Left lung (tissue), 10 donors: ENCODE results near the gene MYOC. TPM values are rescaled to one million over a fixed set of nuclear protein-coding genes. Genes with fewer than 3 reads are reported as not detected.
A peak's percentile ranks its signal among the peaks of the same experiment; 100 is the strongest.
"Not testable (repeated sequence)": the region's sequence is repeated elsewhere in the genome, so short reads cannot be mapped to it uniquely, and the experiment has no call there.

Experiments
- ATAC-seq: fragments of 200-7000 bp; cut with Tn5 transposase; one replicate; pipeline ENCODE4 v1.9.1; 2020; ENCODE audit warnings: moderate library complexity
- DNase-seq, 4 donors: peaks; one replicate each; pipeline ENCODE4 v3.0.0-alpha.2; 2013 to 2020
- H3K27ac ChIP-seq, 2 donors: fragments of 200-600 bp; sonication (generic) in 1 of 2; one replicate each; pipeline versions ENCODE4 v1.5.0 to v1.8.0; 2020 to 2021
- H3K27me3 ChIP-seq, 2 donors: fragments of 200-600 bp; sonication (generic) in 1 of 2; one replicate each; pipeline versions ENCODE4 v1.5.0 to v1.8.0; 2020 to 2021
- H3K36me3 ChIP-seq, 2 donors: fragments of 200-600 bp; sonication (generic) in 1 of 2; one replicate each; pipeline versions ENCODE4 v1.5.0 to v1.8.0; 2020 to 2021
- H3K4me1 ChIP-seq, 2 donors: fragments of 200-600 bp; one replicate each; pipeline ENCODE4 v1.8.0; 2021
- H3K4me3 ChIP-seq, 2 donors: fragments of 200-600 bp; sonication (generic) in 1 of 2; one replicate each; pipeline versions ENCODE4 v1.5.0 to v1.8.0; 2020 to 2021; ENCODE audit warnings: mild to moderate bottlenecking in 1 of 2
- H3K9me3 ChIP-seq, 2 donors: fragments of 200-600 bp; sonication (generic) in 1 of 2; one replicate each; pipeline versions ENCODE4 v1.5.0 to v1.8.0; 2020 to 2021
- intact Hi-C, 2 donors: fragments of 100-400 bp; cut with DNase I; formaldehyde crosslinking; loops; one replicate each; pipeline versions ENCODE4 v1.11.2 to v1.14.2; 2022
- polyA plus RNA-seq, 6 donors: library from polyadenylated mRNA; unstranded; fragments of 120-200 nt; gene quantifications; one replicate each; pipeline ENCODE4 v1.2.1, GENCODE V29; 2013; ENCODE audit not compliant: insufficient read length in 6 of 6
- total RNA-seq, 2 donors: library from RNA; stranded (reverse); fragmentation: NEBNext Ultra II Directional; extraction: Animal tissue kit (Norgen Biotek cat#: 25700); gene quantifications; one replicate each; pipeline ENCODE4 v1.2.1, GENCODE V29; 2021
- TF ChIP-seq, protein P1 (sequence below), 2 donors: fragments of 200-600 bp; sonication (generic) in 1 of 2; IDR thresholded peaks; one replicate each; pipeline versions ENCODE4 v1.5.0 to v1.8.0; 2021; ENCODE audit warnings: antibody characterized with exemption in 2 of 2
- donor health status: DM: no; HTN: yes; CAD: no.
- donor health status: DM: no; HTN: no; CAD: no.

Gene MYOC
- total and polyA plus RNA-seq, 8 donors, result 0.58 to 7.8 (median 4.9) TPM; not detected in 1

GRCh38 chr1:171622152-171622462 lies 30.4 kb downstream of the MYOC start, which contains the start of gene MYOCOS:
Gene MYOCOS, plus strand, starts transcription at chr1:171622243. Its CDS starts 1,641 bp downstream, at chr1:171623884.
- ATAC-seq (no peak), DNase-seq (no peak)
- intact Hi-C loops, result no loop called here
- no peaks in the 10 kb centered on the region for H3K4me1 ChIP-seq
- no peak within 1 kb of the TSS for H3K4me3 ChIP-seq
- TF ChIP-seq, protein P1, sequence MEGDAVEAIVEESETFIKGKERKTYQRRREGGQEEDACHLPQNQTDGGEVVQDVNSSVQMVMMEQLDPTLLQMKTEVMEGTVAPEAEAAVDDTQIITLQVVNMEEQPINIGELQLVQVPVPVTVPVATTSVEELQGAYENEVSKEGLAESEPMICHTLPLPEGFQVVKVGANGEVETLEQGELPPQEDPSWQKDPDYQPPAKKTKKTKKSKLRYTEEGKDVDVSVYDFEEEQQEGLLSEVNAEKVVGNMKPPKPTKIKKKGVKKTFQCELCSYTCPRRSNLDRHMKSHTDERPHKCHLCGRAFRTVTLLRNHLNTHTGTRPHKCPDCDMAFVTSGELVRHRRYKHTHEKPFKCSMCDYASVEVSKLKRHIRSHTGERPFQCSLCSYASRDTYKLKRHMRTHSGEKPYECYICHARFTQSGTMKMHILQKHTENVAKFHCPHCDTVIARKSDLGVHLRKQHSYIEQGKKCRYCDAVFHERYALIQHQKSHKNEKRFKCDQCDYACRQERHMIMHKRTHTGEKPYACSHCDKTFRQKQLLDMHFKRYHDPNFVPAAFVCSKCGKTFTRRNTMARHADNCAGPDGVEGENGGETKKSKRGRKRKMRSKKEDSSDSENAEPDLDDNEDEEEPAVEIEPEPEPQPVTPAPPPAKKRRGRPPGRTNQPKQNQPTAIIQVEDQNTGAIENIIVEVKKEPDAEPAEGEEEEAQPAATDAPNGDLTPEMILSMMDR (IDR thresholded peaks at IDR 0.05), result no peak
- H3K36me3 ChIP-seq, result no peaks in the 10 kb centered on the region
- H3K27ac ChIP-seq, result no peak within 1 kb of the TSS
- no peaks in the 10 kb centered on the region for H3K27me3 ChIP-seq
- H3K9me3 ChIP-seq, result no peaks in the 10 kb centered on the region

- TF ChIP-seq, protein P1 (IDR thresholded peaks at IDR 0.05), result no peak
- Histone ChIP-seq H3K27me3 (no peaks in the 10 kb centered on the region), H3K36me3 (no peaks in the 10 kb centered on the region), H3K4me1 (no peaks in the 10 kb centered on the region), H3K27ac (no peak overlapping the region), H3K9me3 (no peaks in the 10 kb centered on the region), H3K4me3 (no peak overlapping the region)
- intact Hi-C loops, result no loop called here
- DNase-seq (no peak), ATAC-seq (no peak)
Observed at GRCh38 chr1:171616586-171616985, 35.9 kb downstream of the MYOC start.

GRCh38 chr1:171615122-171615906 lies 37.2 kb downstream of the MYOC start:
- DNase-seq, H3K27me3 ChIP-seq, H3K4me3 ChIP-seq, H3K4me1 ChIP-seq, H3K9me3 ChIP-seq, intact Hi-C loops, H3K36me3 ChIP-seq, H3K27ac ChIP-seq, ATAC-seq: not testable (repeated sequence)

GRCh38 chr1:171613282-171613681 lies 39.2 kb downstream of the MYOC start:
- TF ChIP-seq, protein P1 (IDR thresholded peaks at IDR 0.05), result no peak
- H3K27ac ChIP-seq, result no peak overlapping the region
- intact Hi-C loops, result no loop called here

DNA sequence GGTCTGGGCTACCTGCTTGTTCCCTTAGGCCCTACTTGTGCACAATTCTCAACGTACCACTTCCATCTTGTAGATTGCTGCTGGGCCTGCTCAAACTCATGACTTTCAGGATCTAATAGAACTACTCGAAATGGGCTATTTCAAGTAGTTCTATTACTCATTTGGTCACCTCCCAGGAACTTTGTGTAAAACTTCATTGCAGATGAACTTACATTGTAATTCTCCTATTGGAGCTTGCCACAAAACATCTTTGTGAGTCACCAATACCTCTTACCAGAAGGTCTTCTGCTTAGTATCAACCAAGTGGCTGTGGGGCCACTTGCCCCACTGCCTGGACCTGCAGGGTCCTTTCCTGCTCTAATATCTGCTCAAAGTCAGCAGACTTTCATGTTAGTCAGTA lies 41.2 kb downstream of the MYOC start:
- ATAC-seq, result no peak
- Histone ChIP-seq H3K4me3 (no peak overlapping the region), H3K36me3 (no peaks in the 10 kb centered on the region), H3K9me3 (no peaks in the 10 kb centered on the region), H3K27me3 (no peaks in the 10 kb centered on the region), H3K27ac (no peak overlapping the region), H3K4me1 (peaks cover 0 to 10% of the 10 kb centered on the region in 2 donors)
- no peak for DNase-seq
- intact Hi-C loops, result no loop called here
- TF ChIP-seq, protein P1 (IDR thresholded peaks at IDR 0.05), result no peak

More at GRCh38 chr1:171613282-171613681, 39.2 kb downstream of the MYOC start:
- DNase-seq, result no peak
- Histone ChIP-seq H3K4me3 (no peak overlapping the region), H3K27me3 (no peaks in the 10 kb centered on the region), H3K4me1 (peaks cover 0 to 10% of the 10 kb centered on the region in 2 donors), H3K9me3 (no peaks in the 10 kb centered on the region), H3K36me3 (no peaks in the 10 kb centered on the region)
- no peak for ATAC-seq

DNA sequence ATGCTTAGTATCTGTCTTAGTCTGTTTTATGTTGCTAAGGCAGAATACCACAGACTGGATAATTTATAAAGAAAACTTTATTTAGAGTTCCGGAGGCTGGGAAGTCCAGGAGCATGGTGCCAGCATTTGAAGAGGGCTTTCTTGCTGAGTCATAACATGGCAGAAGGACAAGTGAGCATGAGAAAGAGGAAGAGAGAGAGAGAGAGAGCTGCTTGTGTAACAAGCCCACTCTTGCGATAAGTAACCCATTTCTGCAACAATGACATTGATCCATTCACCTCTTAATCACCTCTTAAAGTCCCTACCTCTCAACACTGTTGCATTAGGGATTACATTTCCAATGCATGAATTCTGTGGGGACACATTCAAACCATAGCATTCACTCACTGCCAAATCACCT lies 42.1 kb downstream of the MYOC start:
- intact Hi-C loops, result no loop called here
- Histone ChIP-seq H3K27ac (no peak overlapping the region), H3K4me3 (no peak overlapping the region), H3K9me3 (no peaks in the 10 kb centered on the region), H3K4me1 (peaks cover 0 to 10% of the 10 kb centered on the region in 2 donors), H3K27me3 (no peaks in the 10 kb centered on the region), H3K36me3 (no peaks in the 10 kb centered on the region)
- peak; percentile 17 for ATAC-seq
- TF ChIP-seq, protein P1 (IDR thresholded peaks at IDR 0.05), result no peak
- DNase-seq, result no peak
